Neuronal stem cell (in vitro differentiated cells): ENCODE data around the gene MKRN2.

ENCODE experiments used
- DNase-seq: peaks from one replicate; pipeline ENCODE4 v3.0.0-alpha.2; 2013; ENCODE audit warnings: low spot score
- H2AFZ ChIP-seq: one replicate; pipeline ENCODE4 v1.6.1; 2013; ENCODE audit warnings: mild to moderate bottlenecking, low read length, inconsistent platforms
- H2AK5ac ChIP-seq: 2 replicates; pipeline ENCODE4 v1.6.1; 2013; ENCODE audit warnings: low read depth, mild to moderate bottlenecking, inconsistent platforms, low read length, moderate library complexity, mixed read lengths
- H2BK120ac ChIP-seq: 2 replicates; pipeline ENCODE4 v1.6.1; 2013; ENCODE audit warnings: low read depth, mild to moderate bottlenecking, inconsistent platforms, low read length, moderate library complexity, mixed read lengths
- H2BK12ac ChIP-seq: one replicate; pipeline ENCODE4 v1.6.1; 2013; ENCODE audit warnings: low read length, inconsistent platforms
- H2BK15ac ChIP-seq: 2 replicates; pipeline ENCODE4 v1.6.1; 2013; ENCODE audit warnings: mild to moderate bottlenecking, low read length, inconsistent platforms, mixed read lengths
- H2BK5ac ChIP-seq: one replicate; pipeline ENCODE4 v1.6.1; 2013; ENCODE audit warnings: inconsistent platforms, mild to moderate bottlenecking, low read length, moderate library complexity
- H3K14ac ChIP-seq: one replicate; pipeline ENCODE4 v1.6.1; 2013; ENCODE audit warnings: low read length, inconsistent platforms
- H3K18ac ChIP-seq: 2 replicates; pipeline ENCODE4 v1.6.1; 2013; ENCODE audit warnings: low read length, inconsistent platforms
- H3K23ac ChIP-seq: 2 replicates; pipeline ENCODE4 v1.6.1; 2013; ENCODE audit warnings: low read depth, mild to moderate bottlenecking, mixed read lengths, low read length, inconsistent platforms; ENCODE audit not compliant: poor library complexity
- H3K27ac ChIP-seq: replicated peaks from 3 replicates; pipeline ENCODE4 v1.5.1; 2013; ENCODE audit warnings: low read length, inconsistent platforms
- H3K27me3 ChIP-seq, 3 experiments: 2 replicates each; pipeline ENCODE4 v1.6.1; 2013; ENCODE audit warnings: low read length in 3 of 3, mild to moderate bottlenecking in 2 of 3, inconsistent platforms in 1 of 3, low read depth in 1 of 3, mixed read lengths in 1 of 3, moderate library complexity in 1 of 3; ENCODE audit not compliant: control insufficient read depth in 3 of 3, insufficient read depth in 3 of 3
- H3K36me3 ChIP-seq, 2 donors: replicated peaks in 1 of 2; 2 replicates each; pipeline ENCODE4 v1.6.1; 2013; ENCODE audit warnings: low read length in 2 of 2; ENCODE audit not compliant: control insufficient read depth in 2 of 2, insufficient read depth in 2 of 2
- H3K4ac ChIP-seq: 2 replicates; pipeline ENCODE4 v1.6.1; 2013; ENCODE audit warnings: inconsistent platforms, mild to moderate bottlenecking, low read length, moderate library complexity
- H3K4me1 ChIP-seq, 2 donors: 1 replicate in 1 of 2; 2 replicates in 1 of 2; pipeline ENCODE4 v1.6.1; 2013; ENCODE audit warnings: low read length in 2 of 2, low read depth in 1 of 2; ENCODE audit not compliant: control insufficient read depth in 2 of 2, insufficient read depth in 1 of 2
- H3K4me2 ChIP-seq: one replicate; pipeline ENCODE4 v1.6.1; 2013; ENCODE audit warnings: mild to moderate bottlenecking, low read length, inconsistent platforms; ENCODE audit not compliant: insufficient read depth, poor library complexity, severe bottlenecking
- H3K4me3 ChIP-seq, 2 donors: 2 replicates each; pipeline ENCODE4 v1.5.1; 2013; ENCODE audit warnings: low read length in 2 of 2, mild to moderate bottlenecking in 2 of 2, inconsistent platforms in 1 of 2, moderate library complexity in 1 of 2
- H3K79me1 ChIP-seq: one replicate; pipeline ENCODE4 v1.6.1; 2013; ENCODE audit warnings: low read depth, mild to moderate bottlenecking, inconsistent platforms, low read length, moderate library complexity
- H3K9ac ChIP-seq: one replicate; pipeline ENCODE4 v1.6.1; 2013; ENCODE audit warnings: mild to moderate bottlenecking, low read depth, low read length, inconsistent platforms; ENCODE audit not compliant: poor library complexity
- H3K9me3 ChIP-seq, 2 donors: replicated peaks in 1 of 2; 2 replicates each; pipeline versions ENCODE3 to v1.6.1; 2013; ENCODE audit warnings: low read length in 2 of 2, mild to moderate bottlenecking in 2 of 2, inconsistent platforms in 1 of 2, low read depth in 1 of 2, mixed read lengths in 1 of 2, moderate library complexity in 1 of 2; ENCODE audit not compliant: control insufficient read depth in 2 of 2, insufficient read depth in 1 of 2
- H4K8ac ChIP-seq: one replicate; pipeline ENCODE4 v1.6.1; 2013; ENCODE audit warnings: low read depth, mild to moderate bottlenecking, inconsistent platforms, low read length, moderate library complexity
- H4K91ac ChIP-seq: one replicate; pipeline ENCODE4 v1.6.1; 2013; ENCODE audit warnings: low read length, low read depth, mild to moderate bottlenecking, inconsistent platforms; ENCODE audit not compliant: poor library complexity
- WGBS, 2 donors: extraction: QIAGEN DNeasy Blood & Tissue Kit; methylation state at CpG; one replicate each; pipeline ENCODE4 v1.1.7; 2013; ENCODE audit warnings: missing lambda C conversion rate in 2 of 2, mixed read lengths in 1 of 2; ENCODE audit not compliant: insufficient read length in 2 of 2, insufficient replicate concordance in 1 of 2; ENCODE audit errors: extremely low coverage in 2 of 2; 5-methylcytosine and 5-hydroxymethylcytosine counted together

MKRN2 gene

DNA sequence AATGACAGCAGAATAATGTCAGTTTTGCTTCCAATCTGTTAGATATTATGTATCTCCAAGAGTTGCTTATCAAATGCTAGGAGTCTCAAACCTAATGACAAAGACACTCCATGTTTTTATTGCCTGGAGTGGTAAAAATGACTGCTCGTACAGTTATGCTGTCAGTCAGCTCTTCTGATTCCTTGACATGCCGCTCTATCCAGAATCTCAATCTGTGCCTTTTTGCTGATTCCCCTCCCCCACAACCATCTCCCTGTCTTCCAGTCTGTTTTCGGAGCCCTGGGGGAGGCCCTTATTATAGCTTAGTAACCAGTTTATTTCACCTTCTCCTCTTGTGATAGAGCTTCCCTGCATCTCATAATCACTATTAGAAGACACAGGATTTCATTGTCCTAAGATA lies 2.6 kb downstream of the MKRN2 start:
- Histone ChIP-seq H3K18ac (no peak overlapping the region), H3K4me2 (no peak overlapping the region), H3K23ac (no peak overlapping the region), H3K79me1 (peaks cover 7% of the 10 kb centered on the region), H2BK15ac (no peak overlapping the region), H3K9ac (no peak overlapping the region), H2AK5ac (no peak overlapping the region), H3K4me1 (peaks cover 7 to 28% of the 10 kb centered on the region in 2 donors), H3K27me3 (peaks cover 0 to 2% (median 0%) of the 10 kb centered on the region in 3 experiments), H2AFZ (no peak overlapping the region), H3K27ac (no peak overlapping the region), H4K8ac (no peak overlapping the region), H2BK120ac (no peak overlapping the region), H3K4ac (no peak overlapping the region), H3K14ac (no peak overlapping the region), H4K91ac (no peak overlapping the region), H3K4me3 (no peak overlapping the region), H2BK5ac (no peak overlapping the region), H2BK12ac (no peak overlapping the region), H3K36me3 (no peaks in the 10 kb centered on the region), H3K9me3 (no peaks in the 10 kb centered on the region)
- no peak for DNase-seq
- WGBS, 2 donors = no CpG with 5 or more reads among the region's 3 CpGs

DNA sequence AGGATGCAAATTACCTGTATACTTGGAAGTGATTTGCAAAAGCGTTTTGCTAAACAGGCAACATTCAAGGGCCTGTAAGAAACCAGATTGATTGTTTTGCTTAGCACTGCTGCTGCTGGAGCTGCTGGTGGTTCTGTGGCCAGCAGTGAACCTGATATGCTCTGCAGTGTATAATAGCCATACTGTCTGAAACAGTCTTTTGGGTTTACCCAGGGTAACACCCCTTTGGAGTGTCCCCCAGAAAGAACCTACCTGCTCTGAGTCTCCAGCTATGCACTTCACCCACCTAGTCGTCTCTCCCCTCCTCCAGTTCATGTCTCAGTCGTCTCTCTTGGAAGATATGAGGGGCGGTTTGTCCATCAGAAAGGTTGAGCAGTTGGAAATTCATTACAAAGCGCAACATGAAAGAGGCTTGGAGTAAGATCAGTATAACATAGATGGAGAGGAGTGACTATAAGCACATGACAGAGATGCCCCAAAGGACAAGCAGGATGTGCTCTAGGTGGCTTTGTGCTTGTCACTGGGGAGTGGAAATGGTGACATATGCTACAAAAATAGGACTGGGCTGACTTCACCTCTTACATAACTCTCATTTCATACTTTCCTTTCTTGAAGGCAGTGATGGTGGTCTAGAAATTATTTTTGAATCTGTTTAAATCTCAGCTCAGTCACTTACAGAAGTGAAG lies 3.8 kb downstream of the MKRN2 start:
- H3K4me3 ChIP-seq = no peak overlapping the region
- peaks cover 0 to under 1% (median 0%) of the 10 kb centered on the region in 3 experiments for H3K27me3 ChIP-seq

DNA sequence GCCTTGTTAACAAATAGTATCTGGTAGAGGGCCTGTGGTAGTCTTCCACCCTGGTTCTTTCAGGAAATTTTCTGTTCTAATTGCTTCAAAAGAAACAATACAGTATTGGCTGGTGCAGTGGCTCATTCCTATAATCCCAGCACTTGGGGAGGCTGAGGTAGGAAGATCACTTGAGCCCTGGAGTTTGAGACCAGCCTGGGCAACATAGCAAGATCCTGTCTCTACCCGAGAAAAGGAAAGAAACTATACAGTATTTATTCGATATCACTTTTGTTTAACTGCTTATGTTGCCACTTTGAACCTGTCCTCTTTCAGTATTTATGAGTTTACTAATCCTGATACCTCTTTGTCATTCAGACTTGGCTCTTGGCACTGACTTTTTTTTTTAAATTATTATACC lies 4.5 kb downstream of the MKRN2 start:
- no peaks in the 10 kb centered on the region for H3K36me3 ChIP-seq
- no CpG with 5 or more reads among the region's 2 CpGs for WGBS, 2 donors
- H2AK5ac ChIP-seq = no peak overlapping the region
- no peak overlapping the region for H3K4ac ChIP-seq
- H3K9me3 ChIP-seq = peaks cover 0 to 9% of the 10 kb centered on the region in 2 donors
- H4K8ac ChIP-seq = no peak overlapping the region
- no peak overlapping the region for H2BK12ac ChIP-seq
- no peak overlapping the region for H2BK120ac ChIP-seq
- H3K14ac ChIP-seq = no peak overlapping the region
- H3K18ac ChIP-seq = no peak overlapping the region
- no peak overlapping the region for H3K27ac ChIP-seq
- H4K91ac ChIP-seq = no peak overlapping the region
- no peaks in the 10 kb centered on the region for H3K27me3 ChIP-seq
- no peak overlapping the region for H3K9ac ChIP-seq
- H3K23ac ChIP-seq = no peak overlapping the region
- no peak overlapping the region for H3K4me3 ChIP-seq
- H2AFZ ChIP-seq = no peak overlapping the region
- no peak overlapping the region for H2BK5ac ChIP-seq
- H3K4me2 ChIP-seq = no peak overlapping the region
- H3K4me1 ChIP-seq = peaks cover 7 to 28% of the 10 kb centered on the region in 2 donors
- no peak overlapping the region for H2BK15ac ChIP-seq
- DNase-seq = no peak
- H3K79me1 ChIP-seq = peaks cover 8% of the 10 kb centered on the region

More for the DNA sequence above, 3.8 kb downstream of the MKRN2 start:
- no peak overlapping the region for H3K9ac ChIP-seq
- no peak overlapping the region for H2BK5ac ChIP-seq
- no peaks in the 10 kb centered on the region for H3K36me3 ChIP-seq
- H3K79me1 ChIP-seq = peaks cover 8% of the 10 kb centered on the region
- H3K18ac ChIP-seq = no peak overlapping the region
- peaks cover 7 to 28% of the 10 kb centered on the region in 2 donors for H3K4me1 ChIP-seq
- no CpG with 5 or more reads among the region's 5 CpGs for WGBS, 2 donors
- H3K9me3 ChIP-seq = peaks cover 0 to 3% of the 10 kb centered on the region in 2 donors
- H3K27ac ChIP-seq = no peak overlapping the region
- H3K4ac ChIP-seq = no peak overlapping the region
- H2AFZ ChIP-seq = no peak overlapping the region
- no peak overlapping the region for H3K4me2 ChIP-seq
- H2AK5ac ChIP-seq = no peak overlapping the region
- H2BK12ac ChIP-seq = no peak overlapping the region
- no peak overlapping the region for H4K91ac ChIP-seq
- no peak overlapping the region for H3K14ac ChIP-seq
- H2BK15ac ChIP-seq = no peak overlapping the region
- no peak overlapping the region for H4K8ac ChIP-seq
- no peak overlapping the region for H2BK120ac ChIP-seq
- no peak for DNase-seq
- H3K23ac ChIP-seq = no peak overlapping the region

DNA sequence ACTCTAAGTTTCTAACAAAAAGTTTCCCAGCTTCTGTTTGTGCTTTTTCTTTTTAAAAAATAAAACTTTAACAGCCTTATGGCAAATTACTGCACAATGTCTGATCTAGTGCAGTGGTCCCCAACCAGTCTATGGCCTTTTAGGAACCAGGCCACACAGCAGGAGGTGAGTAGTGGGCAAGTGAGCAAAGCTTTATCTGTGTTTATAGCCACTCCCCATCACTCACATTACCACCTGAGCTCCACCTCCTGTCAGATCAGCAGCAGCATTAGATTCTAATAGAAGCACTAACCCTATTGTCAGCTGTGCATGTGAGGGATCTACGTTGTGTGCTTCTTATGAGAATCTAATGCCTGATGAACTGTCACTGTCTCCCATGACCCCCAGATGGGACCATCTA lies 5.6 kb downstream of the MKRN2 start:
- DNase-seq = no peak
- Histone ChIP-seq H3K79me1 (peaks cover 5% of the 10 kb centered on the region), H3K23ac (no peak overlapping the region), H2BK12ac (no peak overlapping the region), H2AK5ac (no peak overlapping the region), H3K27ac (no peak overlapping the region), H2AFZ (no peak overlapping the region), H2BK15ac (no peak overlapping the region), H3K14ac (no peak overlapping the region), H3K9me3 (peaks cover 0 to 13% of the 10 kb centered on the region in 2 donors), H3K4ac (no peak overlapping the region), H2BK5ac (no peak overlapping the region), H3K4me3 (no peak overlapping the region), H3K4me2 (peak overlapping the region; percentile 35), H3K4me1 (peaks cover 7 to 28% of the 10 kb centered on the region in 2 donors), H3K36me3 (no peaks in the 10 kb centered on the region), H3K18ac (no peak overlapping the region), H3K9ac (no peak overlapping the region), H4K91ac (no peak overlapping the region), H4K8ac (no peak overlapping the region), H3K27me3 (no peaks in the 10 kb centered on the region), H2BK120ac (no peak overlapping the region)
- no CpG with 5 or more reads among the region's 1 CpG for WGBS, 2 donors
